H1 (cell line): ENCODE data around the gene ZNF726. TPM values are rescaled to one million over a fixed set of nuclear protein-coding genes. Genes with fewer than 3 reads are reported as not detected.

Experiments
- CTCF ChIA-PET: fragments of 300-600 bp; sonication (Branson Sonifier 250); formaldehyde crosslinking; loops from one replicate; lab custom pipeline; 2021; ENCODE audit not compliant: partially characterized antibody; lab: Charles Lee
- POLR2A ChIA-PET: fragments of 300-600 bp; sonication (Branson Sonifier 250); formaldehyde crosslinking; loops from one replicate; lab custom pipeline; 2021; ENCODE audit warnings: inconsistent platforms; ENCODE audit not compliant: partially characterized antibody; lab: Charles Lee
- DNase-seq, 2 experiments: peaks; one replicate each; pipeline versions ENCODE4 v3.0.0 to v3.0.0-alpha.2; 2010 to 2022; ENCODE audit warnings: low spot score in 2 of 2, low read depth in 1 of 2, mixed read lengths in 1 of 2
- FAIRE-seq: peaks from 2 replicates; lab custom pipeline; 2011; peaks lifted over from hg19 to GRCh38; lab: Jason Lieb, UNC
- H2AFZ ChIP-seq: 2 replicates; pipeline ENCODE4 v1.8.1; 2012; ENCODE audit warnings: low read length, inconsistent platforms
- H2AK5ac ChIP-seq: 2 replicates; pipeline ENCODE4 v1.6.1; 2013; ENCODE audit warnings: low read depth, low read length
- H2BK120ac ChIP-seq: replicated peaks from 2 replicates; pipeline ENCODE3; 2013; ENCODE audit warnings: low read depth, low read length, inconsistent platforms
- H2BK12ac ChIP-seq: 2 replicates; pipeline ENCODE4 v1.6.1; 2013; ENCODE audit warnings: low read depth, low read length
- H2BK15ac ChIP-seq: 2 replicates; pipeline ENCODE4 v1.6.1; 2013; ENCODE audit warnings: low read length
- H2BK20ac ChIP-seq: 2 replicates; pipeline ENCODE4 v1.6.1; 2013; ENCODE audit warnings: low read length
- H2BK5ac ChIP-seq: 2 replicates; pipeline ENCODE4 v1.6.1; 2013; ENCODE audit warnings: low read depth, low read length
- H3K14ac ChIP-seq: 2 replicates; pipeline ENCODE4 v1.6.1; 2013; ENCODE audit warnings: inconsistent platforms; ENCODE audit not compliant: insufficient read length
- H3K18ac ChIP-seq: 2 replicates; pipeline ENCODE4 v1.6.1; 2013; ENCODE audit warnings: low read length; ENCODE audit errors: extremely low read depth
- H3K23ac ChIP-seq: 2 replicates; pipeline ENCODE4 v1.6.1; 2013; ENCODE audit warnings: inconsistent platforms; ENCODE audit not compliant: insufficient read length
- H3K23me2 ChIP-seq: 2 replicates; pipeline ENCODE4 v1.6.1; 2013; ENCODE audit warnings: low read depth, low read length
- H3K27ac ChIP-seq: 2 replicates; pipeline ENCODE4 v1.6.1; 2011; ENCODE audit warnings: low read depth, low read length, inconsistent platforms
- H3K27me3 ChIP-seq, 4 experiments: replicated peaks in 1 of 4; 1 replicate in 1 of 4; 2 replicates in 3 of 4; pipeline versions ENCODE4 v1.6.1 to v1.8.1; 2011 to 2013; ENCODE audit warnings: low read length in 3 of 4, mild to moderate bottlenecking in 3 of 4, inconsistent platforms in 2 of 4, mixed read lengths in 2 of 4, moderate library complexity in 1 of 4; ENCODE audit not compliant: control insufficient read depth in 3 of 4, insufficient read depth in 3 of 4; ENCODE audit errors: extremely low read depth in 1 of 4
- H3K36me3 ChIP-seq, 4 experiments: 2 replicates each; pipeline versions ENCODE4 v1.6.1 to v1.8.1; 2011 to 2013; ENCODE audit warnings: mild to moderate bottlenecking in 4 of 4, low read length in 3 of 4, moderate library complexity in 2 of 4, control low read depth in 1 of 4, inconsistent platforms in 1 of 4; ENCODE audit not compliant: insufficient read depth in 4 of 4, control insufficient read depth in 2 of 4
- H3K4ac ChIP-seq: replicated peaks from 2 replicates; pipeline ENCODE3; 2013; ENCODE audit warnings: low read length, low read depth, mixed read lengths, inconsistent platforms; ENCODE audit not compliant: insufficient read length
- H3K4me1 ChIP-seq, 4 experiments: replicated peaks in 1 of 4; 1 replicate in 1 of 4; 2 replicates in 3 of 4; pipeline versions ENCODE4 v1.6.1 to v1.8.1; 2011 to 2013; ENCODE audit warnings: low read length in 3 of 4, inconsistent platforms in 2 of 4, mixed read lengths in 1 of 4; ENCODE audit not compliant: insufficient read depth in 4 of 4, control insufficient read depth in 3 of 4
- H3K4me2 ChIP-seq, 2 experiments: 2 replicates each; pipeline versions ENCODE4 v1.6.1 to v1.8.1; 2011 to 2013; ENCODE audit warnings: low read depth in 2 of 2, low read length in 2 of 2, control low read depth in 1 of 2, inconsistent platforms in 1 of 2, mild to moderate bottlenecking in 1 of 2; ENCODE audit not compliant: insufficient read depth in 1 of 2
- H3K4me3 ChIP-seq, 4 experiments: fragments of 200-600, 300-600 bp in 1 of 4; sonication (generic), shearing (Covaris generic), sonication (Bioruptor Twin) in 1 of 4; 2 replicates each; pipeline versions ENCODE4 v1.5.1 to v1.8.1; 2011 to 2016; ENCODE audit warnings: low read length in 4 of 4, low read depth in 3 of 4, control low read depth in 2 of 4, inconsistent platforms in 2 of 4, mild to moderate bottlenecking in 2 of 4, mixed read lengths in 1 of 4, moderate library complexity in 1 of 4; ENCODE audit not compliant: insufficient read depth in 2 of 4; ENCODE audit errors: extremely low read depth in 1 of 4
- H3K56ac ChIP-seq: replicated peaks from 2 replicates; pipeline ENCODE3; 2013; ENCODE audit warnings: low read depth, mild to moderate bottlenecking, mixed read lengths, low read length, inconsistent platforms; ENCODE audit not compliant: insufficient read length
- H3K79me1 ChIP-seq: 2 replicates; pipeline ENCODE4 v1.6.1; 2013; ENCODE audit warnings: low read depth, low read length, control low read depth
- H3K79me2 ChIP-seq, 2 experiments: 2 replicates each; pipeline versions ENCODE4 v1.6.1 to v1.8.1; 2012 to 2013; ENCODE audit warnings: low read length in 2 of 2, mild to moderate bottlenecking in 2 of 2, inconsistent platforms in 1 of 2; ENCODE audit not compliant: insufficient read depth in 2 of 2, control insufficient read depth in 1 of 2
- H3K9ac ChIP-seq, 4 experiments: replicated peaks in 1 of 4; 1 replicate in 1 of 4; 2 replicates in 3 of 4; pipeline versions ENCODE4 v1.6.1 to v1.8.1; 2011 to 2013; ENCODE audit warnings: low read depth in 3 of 4, low read length in 3 of 4, control low read depth in 2 of 4, mild to moderate bottlenecking in 2 of 4, moderate library complexity in 2 of 4, inconsistent platforms in 1 of 4; ENCODE audit errors: extremely low read depth in 1 of 4
- H3K9me3 ChIP-seq, 2 experiments: 2 replicates each; pipeline versions ENCODE4 v1.6.1 to v1.8.1; 2012 to 2013; ENCODE audit warnings: mild to moderate bottlenecking in 2 of 2, moderate library complexity in 2 of 2, control low read depth in 1 of 2, inconsistent platforms in 1 of 2, low read depth in 1 of 2, low read length in 1 of 2, mixed read lengths in 1 of 2; ENCODE audit not compliant: insufficient read depth in 2 of 2
- H4K20me1 ChIP-seq, 2 experiments: replicated peaks in 1 of 2; 2 replicates each; pipeline versions ENCODE3 to v1.8.1; 2011 to 2013; ENCODE audit warnings: inconsistent platforms in 2 of 2, low read length in 2 of 2, mild to moderate bottlenecking in 1 of 2; ENCODE audit not compliant: insufficient read depth in 2 of 2, control insufficient read depth in 1 of 2
- H4K5ac ChIP-seq: 2 replicates; pipeline ENCODE4 v1.6.1; 2013; ENCODE audit warnings: low read length, low read depth, mixed read lengths, inconsistent platforms; ENCODE audit not compliant: insufficient read length
- H4K8ac ChIP-seq: 2 replicates; pipeline ENCODE4 v1.8.0; 2013; ENCODE audit warnings: mild to moderate bottlenecking, moderate library complexity, low read length, inconsistent platforms; ENCODE audit not compliant: insufficient read depth; ENCODE audit errors: extremely low read depth
- H4K91ac ChIP-seq: replicated peaks from 2 replicates; pipeline ENCODE3; 2013; ENCODE audit warnings: low read length, mixed read lengths, inconsistent platforms; ENCODE audit not compliant: insufficient read length
- BACH1 ChIP-seq: IDR thresholded peaks from 2 replicates; pipeline ENCODE4 v1.6.1; 2012; ENCODE audit warnings: low read length, improper control_type of control experiment
- BRCA1 ChIP-seq: IDR thresholded peaks from 2 replicates; pipeline ENCODE4 v1.6.1; 2012; ENCODE audit warnings: low read depth, low read length, improper control_type of control experiment
- CBX5 ChIP-seq: fragments of 300-800, 300-1000 bp; sonication (generic); IDR thresholded peaks from 2 replicates; pipeline ENCODE4 v1.7.1; 2016; ENCODE audit warnings: antibody characterized with exemption, low read length, low read depth
- KDM1A ChIP-seq: fragments of 200-600, 300-600 bp; sonication (generic); IDR thresholded peaks from 2 replicates; pipeline ENCODE4 v1.7.1; 2016; ENCODE audit warnings: mild to moderate bottlenecking, low read length, borderline replicate concordance
- NRF1 ChIP-seq: IDR thresholded peaks from 2 replicates; pipeline ENCODE4 v1.6.1; 2011; ENCODE audit warnings: mild to moderate bottlenecking, low read depth, low read length, improper control_type of control experiment
- PHF8 ChIP-seq: fragments of 200-600 bp; sonication (generic); conservative IDR thresholded peaks from 2 replicates; pipeline ENCODE4 v1.7.1; 2012; ENCODE audit warnings: low read depth, mild to moderate bottlenecking, inconsistent platforms, low read length, moderate library complexity
- TAF1 ChIP-seq: IDR thresholded peaks from 2 replicates; pipeline ENCODE4 v1.6.1; 2011; ENCODE audit warnings: mild to moderate bottlenecking, low read depth, low read length
- TAF7 ChIP-seq: optimal IDR thresholded peaks from 2 replicates; pipeline ENCODE3; 2011; ENCODE audit warnings: low read depth, mild to moderate bottlenecking, inconsistent platforms, low read length, moderate library complexity, borderline replicate concordance
- TEAD4 ChIP-seq: IDR thresholded peaks from 2 replicates; pipeline ENCODE4 v1.6.1; 2012; ENCODE audit warnings: low read depth, low read length, inconsistent platforms, mixed read lengths
- WGBS, 2 experiments: shearing (Covaris generic) in 1 of 2; methylation state at CpG; one replicate each; pipeline versions ENCODE4 v1.1.6 to v1.1.7; 2013 to 2015; ENCODE audit warnings: low lambda C conversion rate in 2 of 2, mixed read lengths in 2 of 2, inconsistent platforms in 1 of 2, low coverage in 1 of 2, missing lambda C conversion rate in 1 of 2; ENCODE audit not compliant: insufficient replicate concordance in 2 of 2, insufficient coverage in 1 of 2, insufficient read length in 1 of 2; ENCODE audit errors: extremely low coverage in 1 of 2, missing lambda C conversion rate in 1 of 2; 5-methylcytosine and 5-hydroxymethylcytosine counted together
- polyA plus RNA-seq, 7 experiments: library from polyadenylated mRNA; depleted of rRNA in 3 of 7; stranded (reverse) in 5 of 7; unstranded in 2 of 7; fragments of >200 nt in 5 of 7; fragments of 200-250 nt in 2 of 7; gene quantifications; 1 replicate in 5 of 7; 2 replicates in 1 of 7; 4 replicates in 1 of 7; pipeline versions ENCODE4 v1.2.1 to v1.2.3, GENCODE V29; 2011 to 2013; ENCODE audit warnings: missing spikeins in 2 of 7, mixed read lengths in 2 of 7
- total RNA-seq: library from RNA; stranded (reverse); fragmentation: NEBNext Ultra II Directional; extraction: Animal tissue kit (Norgen Biotek cat#: 25700); gene quantifications from 2 replicates; pipeline ENCODE4 v1.2.1, GENCODE V29; 2021
- TF ChIP-seq, protein P1 (sequence below), 3 experiments: IDR thresholded peaks; 1 replicate in 2 of 3; 2 replicates in 1 of 3; pipeline versions ENCODE4 v1.5.1 to v1.6.1; 2011; ENCODE audit warnings: low read length in 3 of 3, mild to moderate bottlenecking in 3 of 3, inconsistent platforms in 2 of 3, low read depth in 1 of 3, moderate library complexity in 1 of 3; ENCODE audit not compliant: insufficient read depth in 1 of 3; ENCODE audit errors: control extremely low read depth in 1 of 3

ZNF726 gene
- total and polyA plus RNA-seq, 2 of the 8 experiments (the other 6 are each of a cell fraction or from before 2014, with no cell fraction given), result not detected

DNA sequence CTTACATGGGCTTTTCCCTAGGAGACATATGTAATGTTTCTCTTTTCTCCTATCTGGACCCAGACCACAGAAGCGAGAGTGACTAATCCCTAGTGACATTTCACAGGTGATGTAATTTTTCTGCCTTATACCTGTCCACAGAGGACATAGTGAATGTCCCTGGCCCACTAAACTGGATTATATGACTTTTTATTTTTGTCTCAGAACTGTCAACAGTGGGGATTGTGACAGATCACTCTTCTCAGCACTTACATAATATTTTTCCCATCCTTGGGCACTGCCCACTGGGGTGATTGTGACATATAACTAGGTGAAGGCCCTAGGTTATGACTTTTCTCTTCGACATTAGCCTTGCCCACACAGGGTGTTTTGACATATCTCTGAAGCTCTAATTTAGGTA lies 7.9 kb upstream of the ZNF726 start:
- CTCF ChIA-PET, result no interaction called here

More for the DNA sequence above, 7.9 kb upstream of the ZNF726 start:
- Histone ChIP-seq H4K8ac (no peak overlapping the region), H3K4ac (no peak overlapping the region), H3K23me2 (no peaks in the 10 kb centered on the region), H3K79me2 (no peaks in the 10 kb centered on the region), H2BK15ac (no peak overlapping the region), H3K79me1 (no peaks in the 10 kb centered on the region), H3K9me3 (peaks cover 77 to 95% of the 10 kb centered on the region in 2 experiments), H2BK120ac (no peak overlapping the region), H4K5ac (no peak overlapping the region), H3K23ac (no peak overlapping the region), H3K27ac (no peak overlapping the region), H3K4me2 (no peak overlapping the region), H4K91ac (no peak overlapping the region), H3K14ac (no peak overlapping the region), H3K9ac (no peak overlapping the region), H2AFZ (no peak overlapping the region), H2AK5ac (no peak overlapping the region), H2BK20ac (no peak overlapping the region), H2BK12ac (no peak overlapping the region), H3K27me3 (no peaks in the 10 kb centered on the region), H4K20me1 (no peaks in the 10 kb centered on the region), H3K56ac (no peak overlapping the region), H3K18ac (no peak overlapping the region), H3K4me1 (no peaks in the 10 kb centered on the region), H2BK5ac (no peak overlapping the region), H3K36me3 (no peaks in the 10 kb centered on the region; a peak in 1 of 8 replicates), H3K4me3 (no peak overlapping the region)
- no peak for TF ChIP-seq BACH1
- no peak for TF ChIP-seq PHF8
- no peak for TF ChIP-seq KDM1A
- no peak for TF ChIP-seq BRCA1
- no peak for TF ChIP-seq TEAD4
- TF ChIP-seq, protein P1, sequence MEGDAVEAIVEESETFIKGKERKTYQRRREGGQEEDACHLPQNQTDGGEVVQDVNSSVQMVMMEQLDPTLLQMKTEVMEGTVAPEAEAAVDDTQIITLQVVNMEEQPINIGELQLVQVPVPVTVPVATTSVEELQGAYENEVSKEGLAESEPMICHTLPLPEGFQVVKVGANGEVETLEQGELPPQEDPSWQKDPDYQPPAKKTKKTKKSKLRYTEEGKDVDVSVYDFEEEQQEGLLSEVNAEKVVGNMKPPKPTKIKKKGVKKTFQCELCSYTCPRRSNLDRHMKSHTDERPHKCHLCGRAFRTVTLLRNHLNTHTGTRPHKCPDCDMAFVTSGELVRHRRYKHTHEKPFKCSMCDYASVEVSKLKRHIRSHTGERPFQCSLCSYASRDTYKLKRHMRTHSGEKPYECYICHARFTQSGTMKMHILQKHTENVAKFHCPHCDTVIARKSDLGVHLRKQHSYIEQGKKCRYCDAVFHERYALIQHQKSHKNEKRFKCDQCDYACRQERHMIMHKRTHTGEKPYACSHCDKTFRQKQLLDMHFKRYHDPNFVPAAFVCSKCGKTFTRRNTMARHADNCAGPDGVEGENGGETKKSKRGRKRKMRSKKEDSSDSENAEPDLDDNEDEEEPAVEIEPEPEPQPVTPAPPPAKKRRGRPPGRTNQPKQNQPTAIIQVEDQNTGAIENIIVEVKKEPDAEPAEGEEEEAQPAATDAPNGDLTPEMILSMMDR (IDR thresholded peaks at IDR 0.05; ENCODE audit: control extremely low read depth in 1 of 3, insufficient read depth in 1 of 3, low read depth in 1 of 3, low read length in 3 of 3), result no peak
- no peak for TF ChIP-seq TAF7
- no peak for TF ChIP-seq CBX5
- TF ChIP-seq TAF1, result no peak
- TF ChIP-seq NRF1, result no peak
- no peak for FAIRE-seq
- 69% methylated on average over 2 of the region's 2 CpGs; no CpG with 5 or more reads in 1 of the 2 experiments for WGBS, 2 experiments
- POLR2A ChIA-PET, result no interaction called here
- DNase-seq, result no peak
